GM19043 (cell line): Measurements from ENCODE around the gene SFTPA2.
"Not testable (repeated sequence)": the region's sequence is repeated elsewhere in the genome, so short reads cannot be mapped to it uniquely, and the experiment has no call there.

Experiments used
- ATAC-seq: cut with Tn5 transposase; IDR thresholded peaks from one replicate; pipeline ENCODE4 v1.9.1; 2021; ENCODE audit warnings: low read depth; ENCODE audit not compliant: unreplicated experiment

Gene SFTPA2

GRCh38 chr10:79561257-79561656, 1.1 kb upstream of the SFTPA2 start:
- ATAC-seq = no peak

DNA sequence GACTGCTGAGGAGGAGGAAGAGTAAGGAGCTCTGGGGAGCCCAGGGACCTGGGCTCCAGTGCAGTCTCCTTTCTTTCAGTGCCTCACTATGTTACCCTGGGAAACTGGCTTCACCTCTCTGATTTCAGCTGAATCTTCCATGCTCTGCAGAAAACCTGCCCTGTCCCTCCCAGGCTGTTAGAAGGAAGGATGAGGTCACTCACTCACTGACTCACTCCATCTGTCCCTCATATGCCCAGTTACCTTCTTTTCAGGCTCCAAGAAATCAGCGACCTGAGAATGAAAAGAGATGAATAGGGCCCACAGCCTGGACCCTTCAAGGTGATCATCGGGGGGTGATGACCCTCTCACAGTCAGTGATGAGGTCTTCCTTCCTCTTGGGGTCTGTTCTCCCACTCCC, 481 bp downstream of the SFTPA2 start:
- no peak for ATAC-seq

DNA sequence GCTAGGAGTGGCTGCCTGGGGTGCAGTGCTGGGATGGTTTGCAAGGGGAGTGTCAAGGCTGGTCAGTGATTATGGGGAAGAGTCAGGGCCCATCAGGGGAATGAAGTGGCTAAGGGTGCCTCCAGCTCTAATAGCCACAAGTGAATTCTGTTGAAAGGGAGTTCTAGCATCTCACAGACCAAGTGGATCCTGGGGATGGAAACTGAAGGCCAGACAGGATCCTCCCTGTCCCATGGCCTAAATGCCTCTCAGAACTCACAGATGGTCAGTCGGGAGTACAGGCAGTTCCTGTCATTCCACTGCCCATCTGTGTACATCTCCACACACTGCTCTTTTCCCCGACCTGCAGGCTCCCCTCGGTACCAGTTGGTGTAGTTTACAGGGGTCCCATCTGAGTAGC, 3.2 kb downstream of the SFTPA2 start:
- not testable (repeated sequence) for ATAC-seq

DNA sequence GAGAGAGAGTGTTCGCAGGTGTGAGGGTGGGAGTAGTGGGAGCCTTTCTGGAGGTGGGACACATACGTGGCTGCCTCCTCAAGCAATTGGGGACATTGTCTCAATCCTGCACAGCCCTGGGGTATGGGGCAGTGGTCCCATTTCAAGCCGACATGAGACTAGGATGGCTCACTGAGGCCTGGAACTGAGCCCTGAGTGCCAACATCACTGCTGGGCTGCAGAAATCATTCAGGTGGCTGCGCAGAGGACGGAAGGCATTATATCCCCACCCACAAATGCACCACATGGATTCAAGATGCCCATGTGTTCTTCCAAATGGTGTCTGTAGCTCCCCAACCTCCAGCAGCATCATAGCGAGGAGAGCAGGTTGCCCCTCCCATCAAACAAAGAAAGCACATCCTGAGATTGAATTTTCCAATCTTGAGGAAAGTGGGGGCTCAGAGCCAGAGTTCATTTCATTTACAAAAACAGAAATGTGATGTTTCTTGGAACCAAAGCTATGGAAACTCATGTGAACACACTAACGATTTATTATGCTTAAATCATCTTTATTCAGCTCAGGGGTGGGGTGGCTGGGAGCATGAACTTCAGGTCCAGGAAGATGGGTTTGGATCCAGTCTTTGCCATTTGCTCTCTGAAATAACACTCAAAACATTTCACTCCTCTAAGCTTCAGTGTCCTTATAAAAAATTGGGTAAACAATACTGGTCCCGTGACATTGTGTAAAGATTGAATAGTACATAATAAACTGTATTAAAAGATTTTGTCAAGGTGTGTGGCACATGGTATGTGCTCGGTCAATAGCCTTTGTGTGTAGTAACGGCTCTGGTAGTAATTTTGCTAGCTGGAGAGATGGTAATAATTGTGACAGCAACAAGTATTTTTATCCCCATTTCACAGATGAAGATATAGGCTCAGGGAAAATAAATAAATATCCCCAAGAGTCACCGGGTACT, 4.6 kb downstream of the SFTPA2 start:
- ATAC-seq = no peak

- no peak for ATAC-seq
Observed at GRCh38 chr10:79552143-79552542, 8.1 kb downstream of the SFTPA2 start.

DNA sequence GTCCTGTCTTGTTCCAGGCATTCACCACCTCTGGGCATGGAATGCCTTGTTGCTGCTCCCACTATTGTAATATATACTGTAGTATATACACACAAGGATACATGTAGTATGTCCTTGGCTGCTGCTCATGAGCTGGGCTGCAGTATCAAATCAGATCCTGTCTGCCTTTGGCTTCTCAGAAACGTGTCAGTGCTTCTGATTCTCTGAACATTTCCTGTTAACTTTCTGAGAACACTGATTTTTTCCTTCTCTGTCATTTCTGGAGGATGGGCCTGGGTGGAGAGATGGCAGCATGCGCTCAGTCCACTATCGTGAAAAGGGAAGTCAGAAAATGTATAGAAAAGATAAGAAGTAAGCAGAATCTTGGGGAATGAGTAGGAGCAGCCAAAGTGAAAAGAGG, 12.2 kb downstream of the SFTPA2 start:
- no peak for ATAC-seq

DNA sequence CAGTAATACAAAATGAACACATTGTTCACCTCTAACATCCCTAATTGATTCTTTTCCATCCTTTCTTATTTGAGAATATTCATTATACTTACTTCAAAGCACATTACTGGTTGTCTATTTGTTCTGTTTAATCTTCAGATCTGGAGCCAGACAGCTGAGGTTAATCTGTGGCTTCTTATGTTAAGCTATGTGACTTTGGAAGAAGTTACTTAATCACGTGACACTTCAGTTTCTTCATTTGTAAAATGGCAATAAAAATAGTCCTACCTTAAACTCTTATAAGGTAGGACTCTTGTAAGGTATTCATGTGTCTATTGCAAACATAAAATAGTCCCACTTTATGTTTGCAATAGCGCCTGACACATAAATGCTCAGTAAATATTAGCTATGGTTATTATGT, 13.1 kb downstream of the SFTPA2 start:
- not testable (repeated sequence) for ATAC-seq

- not testable (repeated sequence) for ATAC-seq
Observed at GRCh38 chr10:79544926-79545659, 15.1 kb downstream of the SFTPA2 start.

DNA sequence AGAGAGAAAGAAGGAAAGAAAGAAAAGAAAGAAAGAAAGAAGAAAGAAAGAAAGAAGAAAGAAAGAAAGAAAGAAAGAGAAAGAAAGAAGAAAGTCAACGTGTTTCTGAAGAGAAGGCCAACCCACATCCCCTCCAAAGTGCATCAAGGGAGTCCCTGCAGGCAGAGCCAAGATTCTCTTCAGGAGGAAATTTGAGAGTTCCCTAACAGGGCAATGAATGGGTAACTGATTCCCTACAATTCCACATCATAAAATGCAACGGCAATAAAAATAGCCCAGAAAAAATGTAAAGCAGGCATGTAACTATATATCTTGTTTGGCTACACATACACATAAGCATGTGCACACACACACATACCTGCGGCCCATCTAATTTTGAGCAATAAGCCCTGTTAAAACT, 15.8 kb downstream of the SFTPA2 start:
- ATAC-seq = not testable (repeated sequence)

- no peak for ATAC-seq
Observed at GRCh38 chr10:79542626-79543025, 17.6 kb downstream of the SFTPA2 start.

DNA sequence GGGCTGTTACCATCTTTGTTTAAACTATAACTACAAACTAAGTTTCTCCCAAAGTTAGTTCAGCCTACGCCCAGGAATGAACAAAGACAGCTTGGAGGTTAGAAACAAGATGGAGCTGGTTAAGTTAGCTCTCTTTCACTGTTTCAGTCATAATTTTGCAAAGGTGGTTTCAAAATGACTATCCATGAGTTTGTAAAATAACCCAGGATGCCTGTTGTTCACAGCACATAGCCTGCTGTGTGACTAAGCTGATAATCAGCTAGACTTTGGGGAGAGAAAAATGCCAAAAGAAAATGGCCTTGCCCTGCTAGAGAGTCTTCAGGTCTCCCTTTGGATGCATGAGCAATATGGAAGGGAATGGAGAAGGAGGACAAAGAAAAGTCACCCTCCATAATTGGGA, 19.3 kb downstream of the SFTPA2 start:
- peak; percentile 97 for ATAC-seq

GRCh38 chr10:79538311-79538710, 21.9 kb downstream of the SFTPA2 start:
- ATAC-seq = not testable (repeated sequence)

DNA sequence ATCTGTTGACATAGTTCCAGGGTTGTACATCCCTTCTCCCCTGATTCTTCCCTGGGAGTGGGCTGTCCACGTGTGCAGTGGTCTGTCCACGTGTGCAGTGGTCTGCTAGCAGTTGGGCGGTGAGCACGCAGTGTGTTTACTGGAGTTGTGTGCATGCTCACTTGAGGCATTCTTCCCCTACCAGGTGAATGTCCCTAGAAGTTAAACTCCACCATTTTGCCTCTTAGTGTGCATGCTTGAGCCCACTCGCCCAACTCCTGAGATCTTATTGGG, 26.4 kb downstream of the SFTPA2 start:
- not testable (repeated sequence) for ATAC-seq

DNA sequence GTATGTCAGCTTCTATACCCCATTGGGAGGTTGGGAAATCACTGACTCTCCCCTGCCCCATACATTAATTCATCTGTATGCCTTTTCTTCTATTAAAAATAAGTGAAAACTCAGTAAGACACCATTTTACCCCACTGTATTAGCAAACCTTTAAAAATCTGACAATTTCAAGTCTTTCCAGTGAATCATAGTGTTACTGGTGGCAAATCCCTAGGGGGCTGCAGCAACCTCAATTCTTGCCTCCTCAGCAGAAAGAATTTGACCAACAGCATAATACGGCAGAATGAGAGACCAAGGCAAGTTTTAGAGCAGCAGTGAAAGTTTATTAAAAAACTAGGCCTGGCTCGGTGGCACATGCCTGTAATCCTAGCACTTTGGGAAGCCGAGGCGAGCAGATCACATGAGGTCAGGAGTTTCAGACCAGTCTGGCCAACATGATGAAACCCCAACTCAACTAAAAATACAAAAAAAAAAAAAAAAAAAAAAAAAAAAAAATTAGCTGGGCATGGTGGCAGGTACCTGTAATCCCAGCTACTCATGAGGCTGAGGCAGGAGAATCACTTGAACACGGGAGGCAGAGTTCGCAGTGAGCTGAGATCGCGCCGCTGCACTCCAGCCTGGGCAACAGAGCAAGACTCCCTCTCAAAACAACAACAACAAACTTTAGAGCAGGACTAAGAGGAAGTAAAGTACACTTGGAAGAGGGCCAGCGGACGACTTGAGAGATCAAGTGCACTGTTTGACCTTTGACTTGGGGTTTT, 26.9 kb downstream of the SFTPA2 start:
- ATAC-seq = not testable (repeated sequence)

DNA sequence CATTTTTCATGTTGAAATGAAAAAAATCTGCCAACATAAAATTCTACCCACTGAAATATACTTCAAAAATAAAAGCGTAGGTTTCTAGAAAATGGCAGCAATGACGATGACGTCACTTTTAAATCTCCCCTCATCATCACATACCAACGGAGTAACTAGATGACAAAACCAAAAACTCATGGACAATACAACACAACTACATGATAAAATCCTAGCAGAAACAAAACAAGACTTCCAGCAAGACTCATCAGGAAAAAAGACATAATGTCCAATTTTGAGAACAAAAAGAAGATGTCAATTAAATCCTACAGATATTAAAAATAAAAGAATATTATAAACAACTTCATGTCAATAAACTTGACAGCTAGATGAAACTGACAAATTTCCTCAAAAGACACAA, 31.9 kb downstream of the SFTPA2 start:
- ATAC-seq = not testable (repeated sequence)

DNA sequence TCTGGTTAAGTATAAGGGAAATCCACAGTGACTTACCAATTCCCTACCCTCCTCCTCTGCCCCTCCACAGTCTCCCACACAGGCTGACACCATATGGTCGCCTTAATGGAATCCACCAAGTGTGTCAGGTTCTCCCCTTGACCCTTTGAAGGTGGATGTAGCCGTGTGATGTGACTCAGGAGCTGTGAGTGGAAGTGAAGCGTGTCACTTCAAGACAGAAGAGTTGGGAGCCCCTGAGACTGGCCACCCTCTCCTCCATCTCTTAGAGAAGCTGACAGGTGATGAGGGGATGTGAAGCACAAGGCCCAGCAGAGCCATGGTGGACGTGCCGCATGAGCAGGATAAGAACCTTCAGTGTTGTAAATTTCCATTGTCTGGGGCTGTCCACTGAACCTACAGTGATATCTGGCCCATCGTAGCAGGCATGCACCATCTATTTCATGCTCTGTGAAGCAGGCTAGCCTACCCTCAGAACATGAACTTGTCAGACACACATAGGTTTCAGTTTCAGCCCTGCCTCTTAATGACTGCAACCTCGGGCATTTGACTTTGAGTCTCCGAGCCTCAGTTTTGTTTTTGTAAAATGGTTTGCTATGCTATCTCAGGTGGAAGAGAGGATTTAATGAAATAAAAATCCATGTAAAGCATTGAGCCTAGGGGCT, 35.0 kb downstream of the SFTPA2 start:
- peak; percentile 92 for ATAC-seq

DNA sequence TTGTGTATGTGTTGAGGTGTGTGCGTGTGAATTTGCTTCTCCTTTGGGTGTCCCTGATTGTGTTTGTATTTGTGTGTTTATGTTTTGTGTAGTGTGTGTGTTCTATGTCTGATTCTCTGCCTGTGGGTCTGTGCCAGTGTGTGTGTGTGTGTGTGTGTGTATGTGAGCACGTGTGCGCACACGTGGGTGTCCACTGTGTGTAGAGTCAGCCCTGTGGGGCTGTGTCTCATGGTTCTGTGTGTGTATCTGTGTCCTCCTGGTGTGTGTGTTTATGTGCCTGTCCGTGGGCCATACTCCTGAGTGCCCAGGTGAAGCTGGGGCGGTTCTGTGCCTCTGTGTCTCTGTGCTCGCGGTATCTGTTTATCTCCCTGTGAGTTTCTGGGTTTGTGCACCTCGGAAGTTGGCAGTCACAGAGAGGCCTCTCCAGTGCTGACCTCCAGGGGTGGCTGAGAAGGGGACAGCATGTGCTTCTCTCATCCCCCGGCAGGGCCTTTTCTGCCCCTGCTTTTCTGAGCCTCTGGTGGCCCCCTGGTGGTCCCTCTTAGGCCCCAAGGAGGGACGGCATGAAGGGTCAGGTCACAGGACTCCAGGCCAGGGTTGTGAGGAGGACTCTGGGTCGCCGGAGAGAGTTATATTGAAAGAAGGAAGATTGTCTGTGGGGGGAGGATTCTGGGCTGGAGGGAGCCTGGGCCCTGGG, 36.9 kb downstream of the SFTPA2 start:
- not testable (repeated sequence) for ATAC-seq

- not testable (repeated sequence) for ATAC-seq
Observed at GRCh38 chr10:79522464-79522863, 37.7 kb downstream of the SFTPA2 start.

DNA sequence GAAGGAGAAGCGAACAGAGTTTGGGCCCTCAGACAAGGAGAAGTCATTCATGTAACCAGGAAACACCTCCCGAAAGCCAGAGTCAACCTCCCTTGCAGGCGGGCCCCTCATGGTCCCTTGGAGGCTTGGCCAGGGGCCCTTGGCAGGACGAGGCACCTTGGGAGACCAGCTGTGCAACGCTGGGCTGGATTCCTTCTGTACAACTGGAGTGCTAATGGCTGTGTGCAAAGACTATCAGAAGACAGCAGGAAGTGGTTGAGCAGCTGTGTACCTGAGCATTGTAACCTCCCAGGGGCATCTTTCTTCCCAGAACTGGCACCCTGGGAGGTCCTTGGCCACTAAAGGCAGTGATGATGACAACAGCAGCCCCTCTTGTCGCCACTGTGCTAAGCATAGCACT, 38.5 kb downstream of the SFTPA2 start:
- ATAC-seq = not testable (repeated sequence)

GRCh38 chr10:79517567-79517966, 42.6 kb downstream of the SFTPA2 start:
- ATAC-seq = not testable (repeated sequence)
